HG03108 (cell line): ENCODE results near the gene CLASP2.
A peak's percentile ranks its signal among the peaks of the same experiment; 100 is the strongest.
"Not testable (repeated sequence)": the region's sequence is repeated elsewhere in the genome, so short reads cannot be mapped to it uniquely, and the experiment has no call there.

ENCODE experiments used
- ATAC-seq: cut with Tn5 transposase; IDR thresholded peaks from one replicate; pipeline ENCODE4 v1.9.1; 2021; ENCODE audit warnings: moderate library complexity; ENCODE audit not compliant: unreplicated experiment

The CLASP2 gene

DNA sequence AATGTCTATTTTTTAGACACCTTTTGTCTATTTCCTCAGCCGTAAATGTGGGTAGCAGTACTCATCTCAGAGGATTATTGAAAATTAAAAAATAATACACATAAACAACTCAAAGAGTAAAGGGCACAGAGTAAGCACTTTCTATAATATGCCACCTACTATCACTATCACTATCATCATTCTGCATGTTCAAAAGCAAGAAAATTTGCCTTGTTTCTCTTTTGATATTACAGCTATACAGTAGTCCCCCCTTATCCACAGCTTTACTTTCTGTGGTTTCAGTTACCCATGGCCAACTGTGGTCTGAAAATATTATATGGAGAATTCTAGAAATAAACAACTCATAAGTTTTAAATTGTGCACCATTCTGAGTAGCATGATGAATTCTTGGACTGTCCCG lies 27.7 kb downstream of the CLASP2 start:
- no peak for ATAC-seq

DNA sequence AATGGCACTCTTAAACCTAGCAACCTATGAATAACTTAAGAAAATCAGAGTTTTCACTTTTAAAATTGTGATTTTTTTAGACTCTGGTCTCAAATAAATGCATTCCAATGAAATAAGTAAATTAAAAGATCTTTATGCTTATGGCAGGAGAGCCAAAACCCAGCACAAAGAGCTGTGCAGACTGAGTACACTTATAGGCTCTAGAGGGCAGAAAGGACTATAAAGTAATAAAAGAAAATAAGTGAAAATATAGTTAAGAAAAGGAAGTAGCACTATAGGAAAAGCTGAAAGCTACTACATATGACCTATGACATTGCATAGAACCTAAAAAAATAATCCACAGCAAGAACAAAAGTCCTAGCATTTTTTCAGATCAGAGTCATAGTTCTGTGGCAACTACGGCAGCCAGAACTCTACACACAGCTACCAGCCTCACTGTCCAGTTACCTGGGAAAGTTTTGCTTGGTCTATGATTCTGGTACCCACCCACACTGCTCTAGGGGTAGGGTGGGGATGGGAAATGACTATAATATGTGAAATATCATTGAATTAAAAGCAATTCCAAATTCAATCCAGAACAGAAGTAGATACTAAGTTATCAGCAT lies 30.5 kb downstream of the CLASP2 start:
- no peak for ATAC-seq

DNA sequence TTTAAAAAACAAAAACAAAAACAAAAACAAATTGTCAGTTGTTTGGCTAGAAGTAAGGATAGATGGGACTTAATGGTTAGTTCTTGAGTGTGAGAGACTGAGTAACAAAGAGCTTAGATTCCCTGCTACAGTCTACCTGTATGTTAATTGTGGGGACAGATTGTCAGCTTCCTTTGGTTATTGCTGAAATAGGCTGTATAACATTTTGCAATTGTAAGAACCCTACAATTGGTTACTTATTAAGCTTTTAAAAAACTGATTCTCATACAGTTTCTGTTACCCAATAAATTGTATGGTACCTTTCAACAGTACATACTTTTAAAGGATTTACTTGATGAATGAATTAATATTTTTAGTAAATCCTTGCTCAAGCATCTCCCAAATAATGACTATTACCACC lies 35.3 kb downstream of the CLASP2 start:
- ATAC-seq = no peak

DNA sequence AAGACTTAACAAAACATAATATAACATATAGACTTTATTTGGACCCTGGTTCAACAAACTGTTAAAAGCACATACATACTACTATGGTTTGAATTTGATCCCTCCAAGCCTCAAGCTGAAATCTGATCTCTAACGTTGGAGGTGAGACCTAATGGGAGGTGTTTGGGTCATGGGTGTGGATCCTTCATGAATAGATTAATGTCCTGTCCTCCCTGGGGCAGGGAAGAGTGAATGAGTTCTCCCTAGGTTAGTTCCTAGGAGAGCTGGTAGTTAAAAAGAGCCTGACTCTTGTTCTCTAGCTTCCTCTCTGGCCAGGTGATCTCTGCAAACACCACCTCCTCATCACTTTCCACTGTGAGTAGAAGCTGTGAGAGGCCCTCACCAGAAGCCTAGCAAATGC lies 36.4 kb downstream of the CLASP2 start:
- ATAC-seq = no peak

DNA sequence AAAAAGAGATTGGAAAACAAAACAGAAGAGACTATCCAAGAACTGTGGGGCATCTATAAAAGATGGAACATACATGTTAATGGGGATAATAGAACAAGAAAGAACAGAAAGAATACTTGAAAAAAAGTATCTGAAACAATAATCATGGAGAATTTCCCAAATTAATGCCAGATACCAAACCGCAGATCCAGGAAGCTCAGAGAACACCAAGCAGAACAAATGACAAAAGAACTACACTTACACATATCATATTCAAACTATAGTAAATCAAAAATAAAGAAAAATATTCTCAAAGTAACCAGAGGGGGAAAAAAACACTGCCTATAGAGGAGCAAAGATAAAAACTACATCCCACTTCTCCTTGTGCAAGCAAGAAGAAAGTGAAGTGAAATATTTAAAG lies 40.0 kb downstream of the CLASP2 start:
- ATAC-seq = no peak

DNA sequence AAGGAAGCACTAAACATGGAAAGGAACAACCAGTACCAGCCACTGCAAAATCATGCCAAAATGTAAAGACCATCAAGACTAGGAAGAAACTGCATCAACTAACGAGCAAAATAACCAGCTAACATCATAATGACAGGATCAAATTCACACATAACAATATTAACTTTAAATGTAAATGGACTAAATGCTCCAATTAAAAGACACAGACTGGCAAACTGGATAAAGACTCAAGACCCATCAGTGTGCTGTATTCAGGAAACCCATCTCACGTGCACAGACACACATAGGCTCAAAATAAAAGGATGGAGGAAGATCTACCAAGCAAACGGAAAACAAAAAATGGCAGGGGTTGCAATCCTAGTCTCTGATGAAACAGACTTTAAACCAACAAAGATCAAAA lies 44.6 kb downstream of the CLASP2 start:
- ATAC-seq = not testable (repeated sequence)

DNA sequence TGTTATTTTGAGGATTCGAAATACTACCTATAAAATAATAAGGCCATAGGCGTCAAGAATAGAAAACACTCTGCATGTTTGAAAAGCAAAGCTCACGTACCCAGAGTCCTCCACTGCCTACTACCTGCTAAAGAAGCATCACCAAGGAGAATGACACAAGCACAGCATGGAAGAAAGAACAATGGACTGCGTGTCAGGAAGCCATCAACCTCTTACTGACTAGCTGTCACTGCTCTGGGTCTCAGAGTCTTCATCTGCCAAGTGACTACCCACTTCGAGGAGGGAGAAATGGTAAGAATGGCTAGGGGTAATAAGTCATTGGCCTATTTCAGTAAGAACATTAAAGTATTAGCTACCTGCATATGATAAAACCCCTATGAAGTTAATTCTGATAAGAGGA lies 49.4 kb downstream of the CLASP2 start:
- ATAC-seq = no peak

DNA sequence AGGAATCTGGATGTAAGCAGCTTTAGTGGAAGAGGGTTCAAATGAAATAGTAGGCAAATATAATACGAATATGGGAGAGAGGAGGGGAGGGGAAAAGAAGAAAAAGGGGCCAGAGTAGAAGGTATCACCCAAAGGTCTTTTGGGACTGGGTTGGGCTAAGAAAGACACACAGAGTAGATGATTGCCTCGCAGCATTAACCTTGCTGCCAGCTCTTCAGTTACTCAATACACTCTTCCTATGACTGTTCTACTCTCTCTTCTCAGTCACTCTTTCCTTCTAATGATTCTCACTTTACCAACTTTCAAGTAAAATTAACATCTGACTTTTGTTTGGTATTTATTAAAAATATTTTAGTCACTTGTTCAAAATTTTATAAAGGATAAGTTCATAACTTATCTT lies 52.8 kb downstream of the CLASP2 start:
- ATAC-seq = no peak

DNA sequence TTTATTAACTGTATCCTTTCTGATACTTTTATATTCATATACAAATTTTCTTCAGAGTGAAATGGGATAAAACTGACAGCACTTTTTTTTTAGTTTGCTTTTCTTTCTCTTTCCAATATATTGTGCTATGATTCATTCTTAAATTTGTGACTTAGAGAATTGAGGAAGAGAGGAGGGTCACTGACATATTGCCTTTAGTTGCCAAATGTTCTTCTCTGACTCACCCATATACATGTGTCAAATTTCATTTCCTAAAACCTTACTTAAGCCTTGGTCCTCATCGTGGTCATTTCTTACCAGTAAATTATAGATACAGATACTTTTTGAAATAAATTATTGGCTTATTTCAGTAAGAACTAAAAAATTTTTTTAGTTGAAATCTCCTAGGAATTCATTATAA lies 53.9 kb downstream of the CLASP2 start:
- ATAC-seq = no peak

DNA sequence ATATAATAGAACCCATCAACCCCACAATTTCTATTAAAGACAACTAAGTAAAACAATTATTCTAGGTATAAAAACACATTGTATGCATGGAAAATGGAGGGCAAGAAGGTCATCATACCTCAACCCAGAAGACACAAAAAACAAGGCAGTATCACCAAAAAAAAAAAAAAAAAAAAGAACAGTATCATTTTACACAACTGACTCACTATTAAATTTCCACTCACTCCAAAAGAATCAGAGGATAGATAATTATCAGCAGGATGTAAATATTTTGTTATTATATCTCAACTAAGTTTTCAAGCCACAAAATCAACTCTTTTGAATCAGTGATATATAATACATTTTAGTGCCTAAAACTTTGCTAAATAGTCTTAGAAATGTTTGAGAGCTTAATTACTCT lies 55.0 kb downstream of the CLASP2 start:
- no peak for ATAC-seq

DNA sequence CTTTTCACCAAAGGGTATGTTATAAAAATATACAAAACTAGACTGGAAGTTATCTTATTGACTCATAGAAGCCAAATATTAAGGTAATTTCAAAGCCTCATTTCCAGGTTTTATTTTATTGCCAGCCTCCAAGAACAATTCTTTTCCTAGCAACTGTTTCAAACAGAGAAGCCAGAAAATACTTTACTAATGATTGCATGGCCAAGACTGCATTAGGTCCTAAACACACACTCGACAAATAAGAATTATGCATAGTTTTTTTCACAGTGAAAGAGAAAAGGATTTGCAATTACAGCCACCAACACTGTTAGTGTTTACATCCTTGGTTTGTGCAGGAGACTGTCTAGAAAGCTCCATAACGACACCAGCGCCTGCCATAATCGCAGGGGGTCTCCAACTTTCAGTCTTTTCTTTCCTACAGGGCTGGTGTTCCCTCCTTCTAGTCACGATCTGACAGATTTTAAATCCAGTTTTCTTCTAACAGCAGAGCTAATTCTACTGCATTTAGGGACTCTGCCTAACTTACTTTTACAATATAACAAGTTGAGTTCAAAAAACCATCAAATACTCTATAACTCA lies 58.1 kb downstream of the CLASP2 start:
- no peak for ATAC-seq

DNA sequence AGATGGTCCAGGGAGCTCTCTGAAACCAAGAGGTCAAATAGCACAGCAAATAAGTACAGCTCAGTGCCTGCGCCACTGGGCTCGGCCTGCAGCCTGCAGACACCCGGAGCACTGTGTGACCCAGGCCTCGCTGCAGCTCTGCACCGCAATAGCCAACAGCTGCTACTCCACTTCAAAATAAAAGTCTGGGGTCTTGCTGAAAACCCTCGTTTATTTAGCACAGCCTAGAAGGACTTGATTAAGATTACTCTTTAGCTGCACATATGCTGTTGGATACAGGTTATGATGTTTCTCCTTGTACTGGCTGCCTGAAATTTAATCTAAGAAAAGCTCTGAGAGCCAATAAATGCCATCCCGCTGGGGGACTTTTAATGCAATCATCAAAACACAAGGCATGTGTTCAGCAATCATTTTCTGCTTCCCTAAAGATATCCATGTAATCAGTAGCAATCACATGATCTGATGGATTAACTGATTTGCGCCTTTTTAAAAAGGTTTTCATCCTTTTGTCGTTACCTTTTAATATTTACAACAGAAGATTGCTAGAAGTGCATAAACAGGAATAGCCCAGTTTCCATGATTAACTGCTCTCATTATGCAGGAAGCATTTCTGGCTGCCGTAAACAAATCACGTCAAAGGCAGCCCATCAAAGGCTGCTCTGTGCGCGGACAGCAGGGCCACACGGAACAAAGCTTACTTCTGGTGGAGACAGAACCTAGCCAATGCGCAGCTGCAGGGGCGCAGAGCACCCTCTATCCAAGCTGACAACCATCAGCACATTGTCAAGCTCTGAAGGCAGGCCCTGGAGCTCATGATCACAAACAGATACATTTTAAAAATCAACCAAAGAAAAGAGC lies 58.8 kb downstream of the CLASP2 start:
- peak; percentile 94 for ATAC-seq

DNA sequence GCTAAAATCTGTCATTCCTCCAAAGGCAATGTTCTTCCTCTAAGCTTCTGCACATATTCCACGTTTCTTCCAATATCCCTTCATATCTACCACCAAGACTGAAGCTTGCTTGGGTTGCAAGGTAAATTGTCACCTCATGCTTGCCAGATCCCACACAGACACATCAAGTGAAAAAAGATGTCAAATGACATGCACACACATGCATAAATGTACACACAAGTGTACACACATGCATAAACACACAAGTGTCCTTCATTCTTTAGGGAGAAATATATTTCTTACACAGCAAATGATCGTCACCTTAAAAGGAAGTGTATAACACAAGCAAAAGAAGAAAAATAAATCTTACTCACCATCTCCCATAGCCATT lies 59.4 kb downstream of the CLASP2 start:
- no peak for ATAC-seq

DNA sequence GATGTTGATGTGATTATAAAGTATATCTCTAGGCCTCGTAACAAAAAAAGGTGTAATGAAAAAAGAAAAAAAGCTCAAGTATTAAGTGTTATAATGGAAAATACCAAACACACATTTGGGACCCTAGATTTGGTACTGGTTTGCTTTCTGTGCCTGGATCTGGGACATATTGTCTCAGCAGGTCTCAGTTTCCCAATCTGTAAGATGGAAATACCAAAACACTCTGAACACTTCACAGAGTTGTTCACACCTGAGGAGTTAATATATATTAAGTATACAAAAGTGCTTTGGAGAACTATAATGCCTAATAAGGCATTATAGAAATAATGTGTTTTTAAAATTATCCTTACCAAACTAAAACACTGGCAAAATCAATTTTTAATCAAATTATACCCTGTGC lies 60.0 kb downstream of the CLASP2 start:
- ATAC-seq = no peak

DNA sequence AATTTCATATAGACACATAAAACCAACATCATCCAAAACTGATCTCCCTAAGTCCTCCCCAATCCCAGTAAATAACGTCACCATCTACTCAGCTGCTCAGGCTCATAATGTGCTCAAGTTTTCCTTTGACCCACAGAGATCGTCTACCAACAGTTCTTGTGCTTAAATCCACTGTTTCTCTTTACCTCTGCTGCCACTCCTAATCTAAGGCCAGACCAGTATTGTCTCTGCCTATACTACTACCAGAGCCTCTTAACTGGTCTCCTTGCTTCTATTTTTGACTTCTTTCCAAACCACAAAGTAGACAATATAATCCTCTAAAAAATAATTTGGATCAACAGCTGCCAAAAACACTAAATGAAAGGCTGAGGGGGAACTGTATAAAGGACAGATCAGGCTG lies 65.3 kb downstream of the CLASP2 start:
- no peak for ATAC-seq

DNA sequence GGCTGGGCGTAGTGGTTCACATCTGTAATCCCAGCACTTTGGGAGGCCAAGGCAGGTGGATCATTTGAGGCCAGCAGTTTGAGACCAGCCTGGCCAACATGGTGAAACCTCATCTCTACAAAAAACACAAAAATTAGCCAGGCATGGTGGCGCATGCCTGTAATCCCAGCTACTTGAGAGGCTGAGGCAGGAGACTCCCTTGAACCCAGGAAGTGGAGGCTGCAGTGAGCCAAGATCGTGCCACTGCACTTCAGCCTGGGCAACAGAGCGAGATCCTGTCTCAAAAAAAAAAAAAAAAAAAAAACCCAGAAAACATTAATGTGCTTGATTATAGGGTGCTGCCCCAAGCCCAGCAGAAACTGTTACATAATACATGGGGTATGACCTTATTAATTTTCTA lies 67.0 kb downstream of the CLASP2 start:
- ATAC-seq = not testable (repeated sequence)

DNA sequence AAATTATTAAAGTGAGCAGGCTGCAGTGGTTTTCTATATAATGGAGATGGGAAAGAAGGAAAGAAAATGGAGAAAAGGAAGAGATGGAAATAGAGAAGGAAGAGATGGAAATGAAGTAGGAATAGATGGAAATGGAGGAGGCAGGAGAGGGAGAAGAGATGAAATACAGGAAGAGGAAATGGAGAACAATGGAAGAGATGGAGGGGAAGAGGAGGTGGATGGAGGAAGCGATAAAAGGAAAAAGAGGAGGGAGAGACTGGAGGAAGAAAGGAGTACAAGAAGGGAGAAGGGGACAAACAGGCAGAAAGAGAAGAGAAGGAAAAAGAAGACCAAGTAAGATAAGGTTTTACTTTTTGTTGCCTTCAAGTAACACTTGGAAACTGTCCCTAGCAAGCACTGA lies 67.6 kb downstream of the CLASP2 start:
- ATAC-seq = no peak

DNA sequence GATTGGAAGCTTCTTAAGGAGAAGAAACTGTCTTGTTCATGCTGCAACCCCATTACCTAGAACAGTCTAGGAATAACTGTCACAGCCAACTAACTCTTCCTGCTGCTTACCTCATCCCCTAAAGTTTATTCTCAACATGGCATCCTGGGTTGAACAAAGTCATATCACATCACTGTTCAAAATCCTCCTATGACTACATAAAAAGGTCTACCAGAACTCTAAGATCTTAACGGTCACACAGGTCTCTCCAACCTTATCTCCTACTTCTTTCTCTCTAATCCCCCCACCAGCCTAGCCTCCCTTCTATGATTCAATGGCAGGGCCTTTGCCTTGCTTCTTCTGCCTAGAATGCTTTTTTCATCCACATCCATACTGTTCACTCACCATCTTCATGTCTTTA lies 69.3 kb downstream of the CLASP2 start:
- ATAC-seq = no peak

DNA sequence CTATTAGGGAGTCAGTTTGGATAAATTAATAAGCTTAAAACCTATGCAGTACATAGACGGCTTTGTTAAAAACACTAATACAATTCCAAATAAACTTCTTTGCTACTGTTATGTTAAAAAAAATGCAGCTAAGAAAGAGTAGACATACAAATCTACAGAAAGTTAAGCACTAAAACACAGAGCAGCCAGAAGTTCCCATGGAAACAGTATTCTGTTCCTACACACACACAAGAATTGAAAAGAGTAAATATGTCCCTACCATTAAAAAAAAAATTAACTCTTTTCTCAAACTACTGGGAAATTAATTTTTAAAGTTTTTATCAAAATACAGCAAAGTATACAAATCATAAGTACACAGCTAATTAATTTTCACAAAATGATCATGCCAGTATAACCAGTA lies 71.6 kb downstream of the CLASP2 start:
- ATAC-seq = no peak

DNA sequence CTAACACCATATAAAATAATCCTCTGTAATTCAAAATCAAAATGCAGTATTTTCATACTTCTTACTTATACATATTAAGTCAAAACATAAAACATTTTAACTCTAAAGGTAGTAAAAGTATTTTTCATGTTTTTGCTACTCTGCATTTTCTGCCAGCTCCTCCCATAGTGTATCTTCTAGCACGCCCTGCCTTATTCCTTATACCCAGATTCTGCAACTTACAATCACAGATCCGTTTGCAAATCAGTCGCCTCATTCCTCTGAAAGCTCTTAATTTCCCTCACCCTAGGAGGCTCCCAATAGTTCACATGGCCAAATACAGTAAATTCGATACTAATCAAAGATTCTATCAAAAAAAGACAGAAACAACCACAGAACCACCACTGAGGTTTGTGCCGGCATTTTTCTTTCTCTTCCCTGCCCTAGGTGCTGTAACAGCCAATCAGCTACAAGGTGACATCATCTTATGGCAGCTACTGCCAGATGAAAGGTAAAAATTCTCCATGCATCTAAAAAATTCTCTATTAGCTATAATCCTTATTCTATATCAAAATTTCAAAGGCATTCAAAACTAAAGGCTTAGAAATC lies 72.9 kb downstream of the CLASP2 start:
- no peak for ATAC-seq

DNA sequence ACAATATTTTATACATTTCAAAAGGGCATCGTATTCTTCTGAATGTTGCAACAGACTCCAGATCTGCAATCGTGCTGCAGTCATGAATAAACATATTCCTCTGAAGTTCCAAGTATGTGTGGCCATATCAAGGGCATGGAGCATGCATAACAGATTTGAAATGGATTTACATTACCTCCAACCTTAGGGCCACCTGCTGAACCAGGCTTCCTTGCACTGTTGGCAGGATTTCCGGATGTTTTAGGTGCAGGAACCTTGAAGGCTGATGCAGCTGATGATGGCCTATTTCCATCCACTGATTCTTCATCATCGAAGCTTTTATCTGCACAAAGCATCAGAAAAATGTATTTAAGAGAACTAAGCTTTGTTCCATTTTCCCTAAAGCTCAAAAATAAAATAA lies 73.5 kb downstream of the CLASP2 start:
- no peak for ATAC-seq

DNA sequence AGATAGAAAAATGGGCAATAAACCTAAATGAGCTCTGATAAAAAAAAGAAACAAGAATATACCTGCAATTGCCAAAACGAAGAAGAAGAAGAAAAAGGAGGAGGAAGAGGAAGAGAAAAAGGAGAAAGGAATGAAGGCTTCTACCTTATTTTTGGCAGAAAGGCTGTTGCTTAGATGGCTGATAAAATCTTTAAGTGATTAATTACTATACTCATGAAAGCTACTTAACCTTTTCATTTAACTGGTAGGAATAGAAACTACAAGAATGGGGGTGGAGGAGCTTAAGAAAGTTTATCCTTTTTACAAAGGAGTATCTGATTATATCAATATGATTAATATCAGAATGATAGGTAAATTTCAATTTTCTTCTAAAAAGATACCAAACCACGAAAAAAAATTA lies 75.2 kb downstream of the CLASP2 start:
- ATAC-seq = no peak
